Measurements from ENCODE around the gene RHCG. TPM values are rescaled to one million over a fixed set of nuclear protein-coding genes. Genes with fewer than 3 reads are reported as not detected.

RHCG gene
- total RNA-seq, 4 donors from 2014 or later, result not detected

- Histone ChIP-seq H3K4me1 (no peaks in the 10 kb centered on the region), H3K4me3 (no peak overlapping the region), H3K27me3 (peaks cover 32 to 46% (median 42%) of the 10 kb centered on the region in 3 donors), H3K9me3 (no peaks in the 10 kb centered on the region), H3K27ac (no peak overlapping the region), H3K36me3 (no peaks in the 10 kb centered on the region)
- no peak for ATAC-seq
- intact Hi-C loops (cut with DNase I; ENCODE audit: low total_unique reads), result no loop called here
- in situ Hi-C loops (cut with MboI; ENCODE audit: low sequenced_read_pairs in 4 of 4), result no loop called here
- TF ChIP-seq CTCF (IDR thresholded peaks at IDR 0.05 in 4 of 5, conservative IDR thresholded peaks at IDR 0.05 in 1 of 5) (no peak), POLR2A (IDR thresholded peaks at IDR 0.05) (no peak)
- DNase-seq, result no peak
Measured at GRCh38 chr15:89494031-89494430, 2.4 kb downstream of the RHCG start.

GRCh38 chr15:89492934-89493631 lies 3.3 kb downstream of the RHCG start:
- Histone ChIP-seq H3K9me3 (no peaks in the 10 kb centered on the region), H3K27me3 (peaks cover 32 to 41% (median 39%) of the 10 kb centered on the region in 3 donors), H3K27ac (no peak overlapping the region), H3K36me3 (no peaks in the 10 kb centered on the region), H3K4me3 (no peak overlapping the region), H3K4me1 (no peaks in the 10 kb centered on the region)
- in situ Hi-C loops (cut with MboI; ENCODE audit: low sequenced_read_pairs in 4 of 4) (no loop called here), intact Hi-C loops (cut with DNase I; ENCODE audit: low total_unique reads) (no loop called here)
- DNase-seq (no peak), ATAC-seq (no peak)
- TF ChIP-seq CTCF (IDR thresholded peaks at IDR 0.05 in 4 of 5, conservative IDR thresholded peaks at IDR 0.05 in 1 of 5) (no peak), POLR2A (IDR thresholded peaks at IDR 0.05) (no peak)

GRCh38 chr15:89492111-89492641 lies 4.2 kb downstream of the RHCG start:
- intact Hi-C loops (cut with DNase I; ENCODE audit: low total_unique reads), result no loop called here
- no peak for DNase-seq
- ATAC-seq, result no peak
- no peaks in the 10 kb centered on the region for H3K9me3 ChIP-seq
- no peak overlapping the region for H3K27ac ChIP-seq
- H3K4me1 ChIP-seq, result no peaks in the 10 kb centered on the region
- in situ Hi-C loops (cut with MboI; ENCODE audit: low sequenced_read_pairs in 4 of 4), result no loop called here
- peaks cover 26 to 42% (median 40%) of the 10 kb centered on the region in 3 donors for H3K27me3 ChIP-seq
- TF ChIP-seq POLR2A (IDR thresholded peaks at IDR 0.05) (no peak), CTCF (IDR thresholded peaks at IDR 0.05 in 4 of 5, conservative IDR thresholded peaks at IDR 0.05 in 1 of 5) (no peak)
- H3K4me3 ChIP-seq, result no peak overlapping the region
- H3K36me3 ChIP-seq, result no peaks in the 10 kb centered on the region

GRCh38 chr15:89490814-89491315 lies 5.5 kb downstream of the RHCG start:
- ATAC-seq, result no peak
- H3K4me1 ChIP-seq, result no peaks in the 10 kb centered on the region
- intact Hi-C loops (cut with DNase I; ENCODE audit: low total_unique reads) (no loop called here), in situ Hi-C loops (cut with MboI; ENCODE audit: low sequenced_read_pairs in 4 of 4) (no loop called here)
- no peaks in the 10 kb centered on the region for H3K9me3 ChIP-seq
- TF ChIP-seq CTCF (IDR thresholded peaks at IDR 0.05 in 4 of 5, conservative IDR thresholded peaks at IDR 0.05 in 1 of 5) (no peak), POLR2A (IDR thresholded peaks at IDR 0.05) (no peak)
- DNase-seq, result no peak
- no peak overlapping the region for H3K27ac ChIP-seq
- no peaks in the 10 kb centered on the region for H3K36me3 ChIP-seq
- no peak overlapping the region for H3K4me3 ChIP-seq
- peaks cover 19 to 37% (median 29%) of the 10 kb centered on the region in 3 donors for H3K27me3 ChIP-seq
